Measurements from ENCODE around the gene C6orf132. TPM values are rescaled to one million over a fixed set of nuclear protein-coding genes. Genes with fewer than 3 reads are reported as not detected.

C6orf132 gene
- total and polyA plus RNA-seq, 2 of the 4 experiments (the other 2 are of a cell fraction) = 0.72 to 1.7 TPM

- Histone ChIP-seq H4K20me1 (ENCODE audit: insufficient read depth, low read length) (no peaks in the 10 kb centered on the region), H2AK5ac (ENCODE audit: low read depth, low read length) (no peak overlapping the region), H3K56ac (ENCODE audit: extremely low read depth, insufficient read depth, low read length) (no peak overlapping the region), H3K4me1 (ENCODE audit: control insufficient read depth, insufficient read depth, low read length) (no peaks in the 10 kb centered on the region), H3K23ac (ENCODE audit: low read depth, low read length) (no peak overlapping the region), H4K5ac (ENCODE audit: low read depth, low read length) (no peak overlapping the region), H3K4ac (ENCODE audit: low read depth, low read length) (no peak overlapping the region), H3K27me3 (ENCODE audit: control insufficient read depth, insufficient read depth, low read length) (no peaks in the 10 kb centered on the region), H2BK20ac (ENCODE audit: low read depth, low read length) (no peak overlapping the region), H3K9me1 (ENCODE audit: insufficient read depth, low read length) (no peaks in the 10 kb centered on the region), H3K4me3 (ENCODE audit: insufficient read depth, low read depth, low read length) (no peak overlapping the region), H3K27ac (ENCODE audit: insufficient read depth, low read length) (no peak overlapping the region), H3K9ac (ENCODE audit: low read depth, low read length) (no peak overlapping the region), H2AK9ac (replicated peaks; ENCODE audit: low read depth, low read length, poor library complexity) (no peak overlapping the region), H3K14ac (replicated peaks; ENCODE audit: low read depth, low read length) (no peak overlapping the region), H2BK120ac (ENCODE audit: low read depth, low read length) (no peak overlapping the region), H4K91ac (ENCODE audit: insufficient read depth, low read depth, low read length) (no peak overlapping the region), H2AFZ (replicated peaks; ENCODE audit: low read length, poor library complexity) (no peak overlapping the region), H3K36me3 (ENCODE audit: control insufficient read depth, insufficient read depth, low read length) (peaks cover 54% of the 10 kb centered on the region), H4K8ac (ENCODE audit: low read depth in 2 of 2, low read length in 2 of 2) (no peak overlapping the region), H2BK15ac (ENCODE audit: low read depth, low read length) (no peak overlapping the region), H3K9me3 (ENCODE audit: control insufficient read depth, insufficient read depth, low read length) (no peaks in the 10 kb centered on the region), H3K4me2 (ENCODE audit: low read depth, low read length) (no peak overlapping the region), H3K79me1 (ENCODE audit: low read depth in 1 of 2, low read length in 2 of 2) (no peaks in the 10 kb centered on the region; a peak in 1 of 4 replicates), H3K18ac (ENCODE audit: low read depth, low read length) (no peak overlapping the region), H2BK5ac (ENCODE audit: low read depth, low read length, poor library complexity, severe bottlenecking) (no peak overlapping the region)
- DNase-seq = no peak
- POLR2A ChIA-PET (ENCODE audit: unreplicated experiment) = no interaction called here
- dilution Hi-C loops (cut with HindIII; ENCODE audit: low sequenced_read_pairs, unreplicated experiment) = no loop called here
- no TSS peak for BruUV-seq (replicated peaks)
- CTCF ChIA-PET = no interaction called here
- TF ChIP-seq MAZ (IDR thresholded peaks at IDR 0.05; ENCODE audit: borderline replicate concordance, low read depth, low read length) (no peak), USF2 (IDR thresholded peaks at IDR 0.05; ENCODE audit: low read depth, low read length) (no peak), MXI1 (IDR thresholded peaks at IDR 0.05; ENCODE audit: borderline replicate concordance, low read depth, low read length) (no peak), BHLHE40 (IDR thresholded peaks at IDR 0.05; ENCODE audit: low read depth, low read length) (no peak), NFE2L2 (IDR thresholded peaks at IDR 0.05; ENCODE audit: low read depth, low read length) (no peak)
- intact Hi-C loops (cut with micrococcal nuclease) = no loop called here
- in situ Hi-C loops (cut with MboI; ENCODE audit: low sequenced_read_pairs) = no loop called here
- 96% methylated on average over 12 of the region's 13 CpGs; no CpG with 5 or more reads in 1 of the 2 experiments for WGBS, 2 experiments (ENCODE audit: extremely low coverage in 2 of 2, insufficient read length in 1 of 2)
- no peak for ATAC-seq (ENCODE audit: low read depth)
Measured at GRCh38 chr6:42066156-42066675, 76.2 kb downstream of the C6orf132 start.

All from IMR-90 (cell line).